ENCODE measurements around the gene PLEKHH1.
"Not testable (repeated sequence)": the region's sequence is repeated elsewhere in the genome, so short reads cannot be mapped to it uniquely, and the experiment has no call there.

The PLEKHH1 gene

GRCh38 chr14:67539116-67539515, 6.0 kb downstream of the PLEKHH1 start:
- no peaks in the 10 kb centered on the region for H3K36me3 ChIP-seq (ENCODE audit: control insufficient read depth, low read length)
- no peak overlapping the region for H3K27ac ChIP-seq (ENCODE audit: low read depth, low read length)
- H3K4me3 ChIP-seq (ENCODE audit: low read length): no peak overlapping the region
- no peak for TF ChIP-seq EZH2phosphoT487 (IDR thresholded peaks at IDR 0.05; ENCODE audit: borderline replicate concordance, low read length)
- no peak for TF ChIP-seq CTCF (IDR thresholded peaks at IDR 0.05; ENCODE audit: low read depth, low read length, poor library complexity, severe bottlenecking)
- no peaks in the 10 kb centered on the region for H3K79me2 ChIP-seq (ENCODE audit: control insufficient read depth, low read length)
- H3F3A ChIP-seq (ENCODE audit: control insufficient read depth, insufficient read depth): no peaks in the 10 kb centered on the region
- peaks cover 64% of the 10 kb centered on the region for H3K27me3 ChIP-seq (ENCODE audit: control insufficient read depth, low read length)
- no peaks in the 10 kb centered on the region for H4K20me1 ChIP-seq (ENCODE audit: control insufficient read depth, insufficient read depth, low read depth, low read length)
- peaks cover 9% of the 10 kb centered on the region for H3K4me1 ChIP-seq (ENCODE audit: control insufficient read depth, low read length)
- no peaks in the 10 kb centered on the region for H3K9me3 ChIP-seq (ENCODE audit: control insufficient read depth, insufficient read depth, low read length)
- no peaks in the 10 kb centered on the region for H3K9me2 ChIP-seq (replicated peaks; ENCODE audit: control insufficient read depth, low read length)
- no peak overlapping the region for H3K4me2 ChIP-seq (ENCODE audit: low read length)

GRCh38 chr14:67541448-67542387, 8.6 kb downstream of the PLEKHH1 start:
- Histone ChIP-seq H3K27ac (ENCODE audit: low read depth, low read length) (no peak overlapping the region), H3K4me3 (ENCODE audit: low read length) (no peak overlapping the region), H3K27me3 (ENCODE audit: control insufficient read depth, low read length) (peaks cover 63% of the 10 kb centered on the region), H3K4me2 (ENCODE audit: low read length) (no peak overlapping the region), H3K9me2 (replicated peaks; ENCODE audit: control insufficient read depth, low read length) (no peaks in the 10 kb centered on the region), H3K36me3 (ENCODE audit: control insufficient read depth, low read length) (no peaks in the 10 kb centered on the region), H3K79me2 (ENCODE audit: control insufficient read depth, low read length) (no peaks in the 10 kb centered on the region), H3K9me3 (ENCODE audit: control insufficient read depth, insufficient read depth, low read length) (peaks cover 8% of the 10 kb centered on the region), H3F3A (ENCODE audit: control insufficient read depth, insufficient read depth) (no peaks in the 10 kb centered on the region), H4K20me1 (ENCODE audit: control insufficient read depth, insufficient read depth, low read depth, low read length) (no peaks in the 10 kb centered on the region), H3K4me1 (ENCODE audit: control insufficient read depth, low read length) (peaks cover 9% of the 10 kb centered on the region)
- TF ChIP-seq CTCF (IDR thresholded peaks at IDR 0.05; ENCODE audit: low read depth, low read length, poor library complexity, severe bottlenecking) (no peak), EZH2phosphoT487 (IDR thresholded peaks at IDR 0.05; ENCODE audit: borderline replicate concordance, low read length) (no peak)

- peaks cover 68% of the 10 kb centered on the region for H3K27me3 ChIP-seq (ENCODE audit: control insufficient read depth, low read length)
These were observed 9.5 kb downstream of the PLEKHH1 start for GRCh38 chr14:67542620-67543019.

GRCh38 chr14:67544590-67544989, 11.5 kb downstream of the PLEKHH1 start:
- Histone ChIP-seq H3K79me2 (ENCODE audit: control insufficient read depth, low read length) (no peaks in the 10 kb centered on the region), H3K4me2 (ENCODE audit: low read length) (no peak overlapping the region), H3K4me3 (ENCODE audit: low read length) (no peak overlapping the region), H3K4me1 (ENCODE audit: control insufficient read depth, low read length) (no peaks in the 10 kb centered on the region), H3K36me3 (ENCODE audit: control insufficient read depth, low read length) (no peaks in the 10 kb centered on the region), H3K9me3 (ENCODE audit: control insufficient read depth, insufficient read depth, low read length) (peaks cover 8% of the 10 kb centered on the region), H4K20me1 (ENCODE audit: control insufficient read depth, insufficient read depth, low read depth, low read length) (no peaks in the 10 kb centered on the region), H3F3A (ENCODE audit: control insufficient read depth, insufficient read depth) (no peaks in the 10 kb centered on the region), H3K9me2 (replicated peaks; ENCODE audit: control insufficient read depth, low read length) (no peaks in the 10 kb centered on the region), H3K27me3 (ENCODE audit: control insufficient read depth, low read length) (peaks cover 49% of the 10 kb centered on the region), H3K27ac (ENCODE audit: low read depth, low read length) (no peak overlapping the region)
- TF ChIP-seq EZH2phosphoT487 (IDR thresholded peaks at IDR 0.05; ENCODE audit: borderline replicate concordance, low read length) (no peak), CTCF (IDR thresholded peaks at IDR 0.05; ENCODE audit: low read depth, low read length, poor library complexity, severe bottlenecking) (no peak)

More at GRCh38 chr14:67542620-67543019, 9.5 kb downstream of the PLEKHH1 start:
- H3K9me2 ChIP-seq (replicated peaks; ENCODE audit: control insufficient read depth, low read length); H3K4me2 ChIP-seq (ENCODE audit: low read length); H3K27ac ChIP-seq (ENCODE audit: low read depth, low read length); H3K79me2 ChIP-seq (ENCODE audit: control insufficient read depth, low read length); H3F3A ChIP-seq (ENCODE audit: control insufficient read depth, insufficient read depth); H3K36me3 ChIP-seq (ENCODE audit: control insufficient read depth, low read length); H3K9me3 ChIP-seq (ENCODE audit: control insufficient read depth, insufficient read depth, low read length); H4K20me1 ChIP-seq (ENCODE audit: control insufficient read depth, insufficient read depth, low read depth, low read length); H3K4me1 ChIP-seq (ENCODE audit: control insufficient read depth, low read length); H3K4me3 ChIP-seq (ENCODE audit: low read length): not testable (repeated sequence)

Data from DOHH2 (cell line).